Ascending aorta (tissue), 2 donors: ENCODE data around the gene TMEM132D. TPM values are rescaled to one million over a fixed set of nuclear protein-coding genes. Genes with fewer than 3 reads are reported as not detected.

Experiments
- DNase-seq, 2 donors: peaks; one replicate each; pipeline ENCODE4 v3.0.0-alpha.2; 2019; ENCODE audit warnings: low spot score in 2 of 2
- H3K27ac ChIP-seq, 2 donors: fragments of 200-600 bp; sonication (generic); one replicate each; pipeline ENCODE4 v1.5.1; 2016 to 2017; ENCODE audit warnings: mild to moderate bottlenecking in 1 of 2
- H3K27me3 ChIP-seq: fragments of 200-600 bp; sonication (generic); one replicate; pipeline ENCODE4 v1.5.1; 2017
- H3K36me3 ChIP-seq, 2 donors: fragments of 200-600 bp; sonication (generic); one replicate each; pipeline ENCODE4 v1.5.1; 2016
- H3K4me1 ChIP-seq, 2 donors: fragments of 200-600 bp; sonication (generic); one replicate each; pipeline ENCODE4 v1.5.1; 2016 to 2017; ENCODE audit warnings: mild to moderate bottlenecking in 1 of 2
- H3K4me3 ChIP-seq, 2 donors: fragments of 200-600 bp; sonication (generic); one replicate each; pipeline ENCODE4 v1.5.1; 2016 to 2017; ENCODE audit warnings: mild to moderate bottlenecking in 1 of 2
- H3K9me3 ChIP-seq, 2 donors: fragments of 200-600 bp; sonication (generic); one replicate each; pipeline ENCODE4 v1.5.1; 2016
- CTCF ChIP-seq, 3 experiments: fragments of 200-600 bp in 2 of 3; fragments of 450-650 bp in 1 of 3; sonication (generic) in 2 of 3; IDR thresholded peaks; one replicate each; pipeline ENCODE4 v1.5.1; 2016 to 2019; ENCODE audit warnings: antibody characterized with exemption in 3 of 3, mild to moderate bottlenecking in 1 of 3, moderate library complexity in 1 of 3
- intact Hi-C: fragments of 100-400 bp; cut with DNase I; formaldehyde crosslinking; loops from one replicate; pipeline ENCODE4 v1.15.1; 2023
- total RNA-seq: library from RNA; depleted of rRNA; stranded (reverse); fragments of >200 nt; gene quantifications from one replicate; pipeline ENCODE4 v1.1.0, GENCODE V29; 2016

Gene TMEM132D
- total RNA-seq, 1 donor from 2014 or later, result not detected

- no peaks in the 10 kb centered on the region for H3K9me3 ChIP-seq
- no peaks in the 10 kb centered on the region for H3K4me1 ChIP-seq
- no peak for DNase-seq
- H3K27ac ChIP-seq, result no peak overlapping the region
- no peak overlapping the region for H3K4me3 ChIP-seq
- TF ChIP-seq CTCF (IDR thresholded peaks at IDR 0.05), result no peak
- no peaks in the 10 kb centered on the region for H3K36me3 ChIP-seq
- intact Hi-C loops, result no loop called here
- H3K27me3 ChIP-seq, result no peaks in the 10 kb centered on the region
These were observed 657.2 kb downstream of the TMEM132D start for GRCh38 chr12:129246630-129247029.

GRCh38 chr12:129245769-129246168, 658.1 kb downstream of the TMEM132D start:
- Histone ChIP-seq H3K27ac (no peak overlapping the region), H3K27me3 (no peaks in the 10 kb centered on the region), H3K36me3 (no peaks in the 10 kb centered on the region), H3K9me3 (no peaks in the 10 kb centered on the region), H3K4me1 (no peaks in the 10 kb centered on the region), H3K4me3 (no peak overlapping the region)
- intact Hi-C loops, result no loop called here
- TF ChIP-seq CTCF (IDR thresholded peaks at IDR 0.05), result no peak
- no peak for DNase-seq

- TF ChIP-seq CTCF (IDR thresholded peaks at IDR 0.05), result no peak
- no peaks in the 10 kb centered on the region for H3K9me3 ChIP-seq
- H3K27ac ChIP-seq, result no peak overlapping the region
- intact Hi-C loops, result no loop called here
- H3K4me3 ChIP-seq, result no peak overlapping the region
- H3K4me1 ChIP-seq, result no peaks in the 10 kb centered on the region
- H3K27me3 ChIP-seq, result no peaks in the 10 kb centered on the region
- H3K36me3 ChIP-seq, result no peaks in the 10 kb centered on the region
- DNase-seq, result no peak
These were observed 662.0 kb downstream of the TMEM132D start for GRCh38 chr12:129241852-129242251.

GRCh38 chr12:129237881-129238280, 665.9 kb downstream of the TMEM132D start:
- Histone ChIP-seq H3K27me3 (no peaks in the 10 kb centered on the region), H3K9me3 (no peaks in the 10 kb centered on the region), H3K27ac (no peak overlapping the region), H3K4me3 (no peak overlapping the region), H3K4me1 (no peaks in the 10 kb centered on the region), H3K36me3 (no peaks in the 10 kb centered on the region)
- no peak for TF ChIP-seq CTCF (IDR thresholded peaks at IDR 0.05)
- no peak for DNase-seq
- intact Hi-C loops, result no loop called here

- Histone ChIP-seq H3K27ac (no peak overlapping the region), H3K4me1 (no peaks in the 10 kb centered on the region), H3K27me3 (no peaks in the 10 kb centered on the region), H3K4me3 (no peak overlapping the region), H3K36me3 (no peaks in the 10 kb centered on the region), H3K9me3 (no peaks in the 10 kb centered on the region)
- no peak for DNase-seq
- no peak for TF ChIP-seq CTCF (IDR thresholded peaks at IDR 0.05)
- intact Hi-C loops, result no loop called here
These were observed 669.6 kb downstream of the TMEM132D start for GRCh38 chr12:129234209-129234608.

GRCh38 chr12:129231491-129231890, 672.3 kb downstream of the TMEM132D start:
- intact Hi-C loops, result no loop called here
- no peaks in the 10 kb centered on the region for H3K36me3 ChIP-seq
- H3K9me3 ChIP-seq, result no peaks in the 10 kb centered on the region
- H3K27ac ChIP-seq, result no peak overlapping the region
- no peak for TF ChIP-seq CTCF (IDR thresholded peaks at IDR 0.05)
- H3K4me1 ChIP-seq, result no peaks in the 10 kb centered on the region
- H3K4me3 ChIP-seq, result no peak overlapping the region
- H3K27me3 ChIP-seq, result no peaks in the 10 kb centered on the region
- DNase-seq, result no peak
